Frontal cortex (tissue), 4 donors: ENCODE measurements around the gene MAPKBP1. TPM values are rescaled to one million over a fixed set of nuclear protein-coding genes. Genes with fewer than 3 reads are reported as not detected.
A peak's percentile ranks its signal among the peaks of the same experiment; 100 is the strongest.
"Not testable (repeated sequence)": the region's sequence is repeated elsewhere in the genome, so short reads cannot be mapped to it uniquely, and the experiment has no call there.

Experiments
- DNase-seq, 2 donors: peaks; one replicate each; pipeline ENCODE4 v3.0.0; 2012; ENCODE audit warnings: low spot score in 2 of 2
- FAIRE-seq: peaks from 2 replicates; lab custom pipeline; 2012; peaks lifted over from hg19 to GRCh38; lab: Jason Lieb, UNC
- total RNA-seq: library from RNA; depleted of rRNA; stranded (reverse); fragments of >200 nt; gene quantifications from one replicate; pipeline ENCODE4 v1.2.3, GENCODE V29; 2014
- donor health status: control.
- donor health status: control.
- donor health status: control.

The MAPKBP1 gene
- total RNA-seq, 1 donor from 2014 or later = 31.4 TPM

DNA sequence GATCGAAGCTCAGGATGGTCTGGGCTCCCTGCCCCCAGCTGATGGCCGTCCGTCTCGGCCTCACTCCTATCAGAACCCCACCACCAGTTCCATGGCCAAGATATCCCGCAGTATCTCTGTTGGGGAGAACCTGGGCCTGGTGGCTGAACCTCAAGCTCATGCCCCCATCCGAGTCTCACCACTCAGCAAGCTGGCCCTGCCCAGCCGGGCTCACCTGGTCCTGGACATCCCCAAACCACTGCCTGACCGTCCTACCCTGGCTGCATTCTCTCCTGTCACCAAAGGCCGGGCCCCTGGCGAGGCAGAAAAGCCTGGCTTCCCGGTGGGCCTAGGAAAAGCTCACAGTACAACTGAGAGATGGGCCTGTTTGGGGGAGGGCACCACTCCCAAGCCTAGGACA, 49.2 kb downstream of the MAPKBP1 start:
- FAIRE-seq = no peak
- DNase-seq = no peak

DNA sequence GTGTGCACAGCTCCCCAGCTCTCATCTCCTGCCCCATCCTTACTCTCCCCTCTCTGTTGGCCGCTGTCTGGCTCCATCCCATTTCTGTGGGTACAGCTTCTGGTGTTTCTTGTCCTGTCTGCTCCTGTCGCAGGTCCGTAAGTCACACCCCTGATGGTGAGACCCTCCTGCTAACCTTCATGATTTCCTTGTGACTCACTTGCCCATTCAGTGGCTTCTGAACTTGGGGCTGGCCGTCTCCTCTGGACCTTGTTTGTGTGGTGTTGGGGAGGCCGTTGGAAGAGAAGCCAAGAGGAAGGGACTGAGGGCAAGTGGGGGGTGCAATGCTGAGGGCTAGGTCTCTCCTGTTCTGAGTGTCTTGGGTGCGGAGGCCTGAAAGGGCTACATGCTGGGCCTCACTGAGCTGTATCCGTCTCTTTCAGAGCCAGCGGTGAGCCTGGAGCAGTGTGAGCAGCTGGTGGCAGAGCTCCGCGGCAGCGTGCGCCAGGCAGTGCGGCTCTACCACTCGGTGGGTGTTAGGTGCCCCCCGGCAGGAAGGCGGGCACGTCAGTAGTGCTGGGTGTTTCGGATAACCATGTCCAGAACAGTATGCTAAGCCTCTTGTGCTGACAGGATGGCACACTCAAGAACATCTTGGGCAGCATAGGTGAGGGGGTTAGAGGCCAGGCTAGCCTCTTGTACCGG, 49.9 kb downstream of the MAPKBP1 start:
- DNase-seq = no peak
- FAIRE-seq = no peak

DNA sequence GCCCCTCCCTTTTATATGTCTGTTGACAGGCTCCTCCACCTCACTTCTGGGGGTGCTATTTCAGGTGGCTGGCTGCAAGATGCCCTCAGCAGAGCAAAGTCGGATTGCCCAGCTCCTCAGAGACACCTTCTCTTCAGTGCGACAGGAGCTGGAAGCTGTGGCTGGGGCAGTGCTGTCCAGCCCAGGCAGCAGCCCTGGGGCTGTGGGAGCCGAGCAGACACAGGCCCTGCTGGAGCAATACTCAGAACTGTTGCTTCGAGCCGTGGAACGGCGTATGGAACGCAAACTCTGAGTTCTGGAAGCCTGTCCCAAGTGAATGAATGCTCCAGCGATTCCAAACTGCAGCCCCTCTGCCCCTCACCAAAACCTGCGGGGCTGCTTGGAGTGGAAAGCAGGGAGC, 50.9 kb downstream of the MAPKBP1 start:
- DNase-seq = no peak
- no peak for FAIRE-seq

DNA sequence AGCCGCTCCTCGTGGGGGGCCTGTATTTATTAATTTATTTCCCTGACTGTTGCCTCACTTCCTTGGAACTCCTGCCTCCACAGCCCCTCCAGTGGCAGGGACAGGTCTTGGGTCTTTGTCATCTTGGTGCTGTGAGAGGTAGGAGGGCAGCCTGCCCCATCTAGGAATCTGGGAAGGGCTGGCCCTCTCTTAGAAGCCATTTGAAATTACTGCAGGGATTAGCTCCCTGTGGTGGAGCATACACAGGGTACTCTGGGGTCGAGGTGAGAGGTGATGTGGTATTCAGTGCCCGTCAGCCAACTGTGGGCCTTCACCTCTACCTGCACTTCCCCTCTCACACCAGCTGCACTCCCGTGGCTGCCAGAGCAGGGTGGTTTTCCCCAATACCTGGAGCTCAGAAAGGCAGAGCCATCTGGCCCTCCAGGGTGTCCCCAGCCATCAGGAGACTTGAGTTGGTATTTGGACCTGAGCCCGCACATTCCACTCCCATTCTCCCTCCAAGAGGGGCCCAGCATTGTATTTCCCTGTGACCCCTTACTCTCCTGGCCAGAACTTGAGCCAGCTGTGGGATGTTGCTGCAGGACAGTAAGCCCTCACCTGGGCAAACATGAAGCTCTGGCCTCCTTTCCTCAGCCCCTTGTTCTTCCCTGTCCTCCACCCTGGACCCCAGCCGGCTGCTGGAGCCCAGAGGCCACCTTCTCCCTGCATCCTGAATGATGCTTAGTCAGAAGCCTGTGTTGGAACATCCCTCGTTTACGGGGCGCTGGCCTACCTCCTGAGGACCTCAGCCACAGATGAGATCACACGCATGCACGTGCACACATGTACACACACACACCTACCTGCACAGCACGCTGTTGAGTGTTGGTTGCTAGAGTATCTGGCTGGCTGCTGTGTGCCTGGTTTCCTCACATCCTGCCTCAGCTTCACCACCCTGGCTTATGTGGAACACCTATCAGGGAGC, 51.6 kb downstream of the MAPKBP1 start:
- no peak for DNase-seq
- FAIRE-seq = no peak

DNA sequence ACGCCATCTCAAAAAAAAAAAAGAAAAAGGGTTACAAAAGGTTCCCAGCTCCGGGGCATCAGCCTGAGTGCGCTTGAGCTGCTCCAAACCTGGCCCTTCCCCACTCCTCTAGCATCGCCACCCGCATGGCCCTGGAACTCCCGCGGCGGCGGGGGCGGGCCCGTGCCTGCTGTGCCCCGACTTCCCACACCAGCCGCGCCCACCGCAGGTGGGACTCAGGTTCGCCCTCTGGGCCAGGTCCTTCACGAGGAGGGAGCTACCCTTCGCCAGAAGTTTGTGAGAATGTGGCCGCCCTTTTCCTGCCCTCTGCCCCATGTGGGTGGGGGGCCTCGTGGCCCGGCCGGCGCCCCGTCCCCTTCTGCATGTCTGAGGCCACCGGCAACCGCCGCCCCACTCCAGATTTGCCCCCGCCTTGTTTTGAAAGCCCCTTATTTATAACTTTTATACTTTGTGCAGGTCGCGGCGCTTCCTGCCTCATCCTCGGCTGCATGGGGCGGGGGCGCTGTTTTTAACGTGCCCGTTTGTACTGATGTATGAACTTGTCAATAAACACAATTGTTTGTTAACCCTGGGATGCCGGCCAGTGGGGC, 53.1 kb downstream of the MAPKBP1 start:
- DNase-seq (no peak), FAIRE-seq (no peak)

DNA sequence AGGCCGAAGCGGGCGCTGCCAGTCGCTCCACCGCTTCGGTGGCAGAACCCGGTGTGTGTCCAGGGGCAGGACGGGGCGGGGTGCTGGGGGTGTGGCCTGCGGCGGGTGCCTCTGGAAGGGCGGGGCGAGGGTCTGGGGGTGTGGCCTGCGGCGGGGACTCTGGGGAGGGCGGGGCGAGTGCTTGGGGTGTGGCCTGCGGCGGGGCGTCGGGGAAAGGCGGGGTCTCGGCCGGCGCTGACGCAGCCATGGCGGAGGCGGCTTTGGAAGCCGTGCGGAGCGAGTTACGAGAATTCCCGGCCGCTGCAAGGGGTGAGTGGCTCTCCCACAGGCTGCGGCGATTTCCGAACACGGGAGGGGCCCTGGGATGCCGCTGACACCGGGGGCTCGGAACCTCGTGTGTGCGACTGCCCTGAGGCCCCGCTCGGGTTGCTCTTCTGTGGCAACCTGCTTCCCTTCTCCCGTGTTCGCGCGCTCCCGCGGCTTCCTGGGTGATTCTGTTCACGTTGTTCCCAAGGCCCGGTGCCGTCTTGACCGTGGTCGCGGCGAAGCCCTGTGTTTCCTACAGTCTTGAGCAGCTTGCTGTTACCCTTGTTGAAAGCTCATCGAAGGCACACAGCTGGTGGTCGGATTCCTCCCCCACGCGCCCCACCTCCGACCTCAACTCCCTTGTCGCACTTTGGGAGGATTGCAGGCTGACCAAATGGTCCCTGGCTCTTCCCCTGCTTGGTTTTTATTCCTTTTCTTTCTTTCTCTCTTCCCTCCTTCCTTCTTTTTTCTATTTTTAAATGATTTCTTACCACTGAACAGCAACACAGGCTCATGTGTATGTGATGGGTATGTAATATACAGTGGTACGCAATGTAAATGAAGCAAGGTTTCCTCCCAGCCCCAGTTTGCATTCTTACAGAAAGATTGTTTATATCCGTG, 53.9 kb downstream of the MAPKBP1 start, which contains the start of gene JMJD7:
Gene JMJD7 (plus strand): TSS at position 213 of the 927 bp plus-strand sequence. CDS start 33 bp downstream, at position 246.
- DNase-seq = peak; percentile 97 to 100
- no peak for FAIRE-seq

DNA sequence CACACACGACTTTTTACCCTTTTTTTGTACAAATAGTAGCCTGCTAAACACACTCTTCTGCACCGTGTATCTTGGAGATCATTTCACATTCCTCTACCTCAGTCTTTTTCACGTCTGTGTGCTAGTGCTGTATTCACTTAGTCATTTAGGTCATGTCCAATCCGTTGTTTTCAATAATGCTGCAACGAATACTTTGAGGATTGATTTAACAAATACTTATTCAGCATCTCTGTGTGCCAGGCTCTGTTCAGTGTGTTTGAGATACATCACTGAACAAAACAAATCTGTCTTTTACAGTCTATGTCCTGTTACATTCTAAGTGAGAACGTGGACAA, 54.5 kb downstream of the MAPKBP1 start:
- no peak for DNase-seq
- no peak for FAIRE-seq

DNA sequence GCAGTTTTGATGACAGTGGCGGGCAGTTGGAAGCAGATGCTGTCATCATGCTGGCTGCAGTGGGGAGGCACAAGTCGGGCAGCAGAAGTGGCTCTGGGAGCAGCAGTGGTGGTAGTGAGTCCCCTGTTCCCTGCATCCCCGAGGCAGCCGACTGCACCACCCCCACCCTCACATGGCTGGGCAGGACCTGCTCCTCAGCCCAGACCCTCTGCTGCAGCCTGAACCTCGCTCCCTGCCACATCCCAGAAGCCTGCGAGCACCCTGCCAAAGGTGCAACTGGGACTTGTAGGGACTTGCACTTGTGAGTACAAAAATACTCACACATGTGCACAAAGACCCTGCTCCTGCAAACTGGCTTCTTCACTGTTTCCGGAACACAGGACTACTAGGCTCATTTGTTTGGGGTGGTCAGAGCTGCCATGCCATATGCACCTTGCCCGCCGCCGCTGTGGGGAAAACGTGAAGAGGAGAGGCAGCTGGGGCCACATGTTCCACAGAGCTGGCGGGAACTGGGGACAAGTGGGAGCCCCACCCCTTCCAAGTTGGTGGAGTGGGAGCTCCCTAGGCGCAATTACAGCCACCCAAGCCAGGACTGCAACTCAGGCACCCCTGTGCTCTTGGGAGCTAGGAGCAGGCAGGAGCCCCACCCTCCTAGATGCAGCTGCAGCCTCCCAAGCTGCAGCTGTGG, 55.8 kb downstream of the MAPKBP1 start:
- DNase-seq (no peak), FAIRE-seq (no peak)

DNA sequence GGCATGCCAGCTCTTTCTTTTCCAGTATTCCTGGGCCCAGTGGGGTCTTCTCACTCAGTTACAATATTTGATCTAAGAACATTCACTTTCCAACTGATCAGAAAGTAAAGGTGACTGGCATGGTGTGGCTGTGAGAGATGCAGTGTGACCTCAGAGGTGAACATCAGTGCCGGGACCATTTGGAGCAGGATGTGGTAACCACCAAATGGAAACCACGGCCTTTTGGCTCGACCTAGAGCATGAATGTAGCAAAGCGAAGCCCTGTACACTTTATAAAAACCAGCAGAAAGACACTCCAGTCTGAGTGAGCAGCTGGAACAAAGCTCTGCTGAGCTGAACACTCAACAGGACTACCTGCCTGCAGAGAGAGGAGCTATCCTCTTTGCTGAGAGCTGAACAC, 57.0 kb downstream of the MAPKBP1 start:
- not testable (repeated sequence) for FAIRE-seq, DNase-seq

DNA sequence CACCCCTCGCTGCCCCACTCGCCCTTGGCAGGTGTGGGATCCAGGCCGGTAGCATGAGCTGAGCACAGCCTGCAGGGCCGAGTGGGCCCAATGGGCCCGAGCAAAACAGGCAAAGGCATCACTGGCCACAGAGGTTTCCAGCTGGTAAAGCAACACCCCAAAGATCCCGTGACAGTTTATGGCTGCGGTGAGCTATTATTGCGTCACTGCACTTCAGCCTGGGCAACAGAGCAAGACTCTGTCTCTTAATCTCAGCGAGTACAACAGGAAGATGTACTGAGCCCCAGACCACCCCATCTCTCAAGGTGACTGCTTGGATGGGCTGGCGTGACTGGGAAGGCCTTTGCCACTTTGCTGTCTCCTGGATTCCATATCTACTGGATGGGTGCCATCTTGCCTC, 57.9 kb downstream of the MAPKBP1 start:
- FAIRE-seq = no peak
- no peak for DNase-seq

DNA sequence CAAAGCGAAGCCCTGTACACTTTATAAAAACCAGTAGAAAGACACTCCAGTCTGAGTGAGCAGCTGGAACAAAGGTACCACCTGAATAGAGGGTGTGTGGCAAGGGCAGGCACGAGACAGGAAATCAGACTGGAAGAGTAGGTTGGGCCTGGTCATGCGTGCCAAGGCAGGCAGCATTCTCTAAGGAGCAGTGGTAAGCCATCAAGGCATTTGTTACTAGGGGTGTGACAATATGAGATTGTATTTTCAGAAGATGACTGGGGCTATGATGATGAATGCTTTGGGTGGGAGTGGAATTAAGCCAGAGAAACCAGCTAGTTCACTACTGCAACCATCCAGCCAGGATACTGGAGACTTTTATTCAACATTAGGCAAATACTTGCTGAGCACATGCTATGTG, 58.6 kb downstream of the MAPKBP1 start:
- no peak for DNase-seq
- no peak for FAIRE-seq

DNA sequence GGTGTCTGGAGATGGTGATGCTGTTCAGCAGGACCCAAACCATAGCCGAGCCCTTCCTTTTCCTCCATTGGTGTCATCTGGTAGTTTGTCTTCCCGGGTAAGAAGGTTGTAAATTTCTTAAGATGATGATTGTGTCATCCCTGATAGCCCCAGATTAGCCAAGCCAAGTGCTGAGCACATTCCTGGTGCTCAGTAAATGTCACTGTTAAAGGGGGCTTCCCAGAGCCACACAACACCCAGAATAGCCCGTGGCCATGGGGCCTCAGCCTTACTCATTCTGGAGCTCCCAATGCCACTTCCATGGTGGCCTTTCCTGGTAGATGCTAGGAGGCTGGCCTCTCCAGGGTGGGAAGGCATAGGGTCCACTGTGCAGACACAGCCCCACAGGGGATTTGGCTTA, 59.8 kb downstream of the MAPKBP1 start:
- no peak for DNase-seq
- FAIRE-seq = no peak

DNA sequence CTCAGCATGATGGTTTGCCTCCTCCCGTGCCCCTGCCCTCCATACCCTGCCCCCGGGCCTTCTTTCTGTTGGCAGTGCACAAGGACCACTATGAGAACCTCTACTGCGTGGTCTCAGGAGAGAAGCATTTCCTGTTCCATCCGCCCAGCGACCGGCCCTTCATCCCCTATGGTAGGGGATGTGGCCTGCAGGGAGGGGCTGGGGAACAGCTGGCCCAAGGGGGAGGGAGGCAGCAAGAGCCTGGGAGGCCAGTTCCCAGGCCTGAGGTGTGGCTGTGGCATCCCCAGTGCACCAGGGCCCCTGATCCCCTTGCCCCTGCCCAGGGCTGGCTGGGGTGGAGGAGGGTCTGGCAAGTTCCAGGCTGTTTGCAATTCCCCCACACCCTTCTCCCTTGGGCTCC, 61.8 kb downstream of the MAPKBP1 start:
- DNase-seq (no peak), FAIRE-seq (no peak)

DNA sequence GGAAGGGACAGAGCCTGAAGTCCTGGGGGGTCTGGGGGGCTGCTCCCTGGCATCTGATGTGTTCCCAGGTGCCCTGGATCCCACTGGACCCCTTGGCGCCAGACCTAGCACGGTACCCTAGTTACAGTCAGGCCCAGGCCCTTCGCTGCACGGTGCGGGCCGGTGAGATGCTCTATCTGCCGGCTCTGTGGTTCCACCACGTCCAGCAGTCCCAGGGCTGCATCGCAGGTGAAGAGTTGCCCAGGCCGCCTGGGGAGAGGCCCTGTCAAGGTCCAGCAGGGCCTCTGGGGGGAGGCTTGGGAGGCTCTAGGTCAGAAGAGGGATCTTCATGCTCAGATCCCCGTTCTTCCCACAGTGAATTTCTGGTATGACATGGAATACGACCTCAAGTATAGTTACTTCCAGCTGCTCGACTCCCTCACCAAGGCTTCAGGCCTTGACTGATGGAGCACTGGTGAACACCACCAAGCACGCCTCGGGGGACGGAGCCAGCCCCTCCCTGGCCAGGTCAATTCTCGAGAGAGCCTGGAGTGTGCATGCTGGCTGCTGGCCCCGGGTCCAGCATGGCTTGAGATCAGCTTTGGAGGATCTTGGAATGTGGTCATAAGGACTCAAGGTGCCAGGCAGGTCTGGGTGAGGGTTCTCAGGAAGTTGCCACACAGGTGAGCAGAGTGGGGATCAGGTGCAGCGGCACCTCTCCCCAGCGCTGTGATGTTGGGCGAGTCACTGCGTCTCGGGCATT, 62.6 kb downstream of the MAPKBP1 start:
- no peak for DNase-seq
- FAIRE-seq = no peak

DNA sequence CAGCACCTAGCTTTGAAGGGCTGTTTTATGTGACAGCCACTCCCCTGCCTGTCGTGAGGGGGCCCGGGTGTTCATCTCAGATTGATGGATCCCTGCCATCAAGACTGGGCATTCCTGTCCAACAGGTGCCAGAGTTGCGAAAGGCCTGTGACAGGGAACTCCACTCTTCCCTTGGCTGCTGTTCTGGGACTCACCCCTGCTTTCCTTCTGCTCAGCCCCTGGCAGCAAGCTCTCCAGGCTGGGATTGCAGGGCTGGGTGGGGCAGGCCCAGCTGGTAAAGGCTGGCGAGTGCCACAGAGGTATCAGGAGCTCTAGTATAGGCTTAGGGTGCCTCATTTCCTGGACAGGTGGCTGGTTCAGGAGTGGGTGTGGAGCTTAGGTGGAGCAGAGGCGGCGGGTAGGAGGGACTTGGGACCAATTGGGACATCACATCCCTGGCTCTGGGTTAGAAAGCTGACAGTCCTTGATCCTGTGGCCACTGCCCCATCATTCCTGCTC, 64.2 kb downstream of the MAPKBP1 start, which contains the start of gene PLA2G4B:
Gene PLA2G4B (plus strand): TSS at position 448 of the 498 bp plus-strand sequence. CDS start 67 bp downstream, outside the sequence.
- DNase-seq (no peak), FAIRE-seq (no peak)

DNA sequence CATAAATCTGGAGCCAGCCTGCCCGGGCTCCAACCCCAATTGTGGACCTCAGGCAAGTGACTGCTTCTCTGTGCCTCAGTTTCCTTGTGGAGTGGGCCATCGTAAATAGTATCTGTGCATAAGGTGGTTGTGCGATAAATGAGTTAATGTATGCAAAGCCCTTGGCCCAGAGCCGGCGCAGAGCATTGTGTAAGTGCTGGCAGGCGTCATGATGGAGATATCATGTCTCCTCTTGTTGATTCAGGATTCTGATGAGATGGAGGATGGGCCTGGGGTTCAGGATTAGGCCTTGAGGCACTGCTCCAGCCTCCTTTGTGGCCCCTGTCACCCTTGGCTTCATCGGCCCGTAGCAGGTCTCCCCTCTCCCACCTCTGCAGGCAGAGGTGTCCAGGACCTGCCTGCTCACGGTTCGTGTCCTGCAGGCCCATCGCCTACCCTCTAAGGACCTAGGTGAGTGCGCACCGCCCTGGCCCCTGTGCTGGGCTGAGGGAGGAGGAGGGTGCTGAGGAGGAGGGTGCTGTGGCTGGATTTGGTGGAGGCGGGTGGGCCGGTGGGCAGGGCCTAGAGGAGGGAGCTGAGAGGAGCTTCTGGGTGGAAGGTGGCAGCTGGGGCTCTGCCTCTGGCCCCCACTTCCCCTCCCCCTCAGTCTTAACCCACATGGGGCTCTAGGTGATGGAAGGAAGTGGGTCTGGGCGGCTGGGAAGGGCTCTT, 65.7 kb downstream of the MAPKBP1 start:
- FAIRE-seq (no peak), DNase-seq (no peak)

DNA sequence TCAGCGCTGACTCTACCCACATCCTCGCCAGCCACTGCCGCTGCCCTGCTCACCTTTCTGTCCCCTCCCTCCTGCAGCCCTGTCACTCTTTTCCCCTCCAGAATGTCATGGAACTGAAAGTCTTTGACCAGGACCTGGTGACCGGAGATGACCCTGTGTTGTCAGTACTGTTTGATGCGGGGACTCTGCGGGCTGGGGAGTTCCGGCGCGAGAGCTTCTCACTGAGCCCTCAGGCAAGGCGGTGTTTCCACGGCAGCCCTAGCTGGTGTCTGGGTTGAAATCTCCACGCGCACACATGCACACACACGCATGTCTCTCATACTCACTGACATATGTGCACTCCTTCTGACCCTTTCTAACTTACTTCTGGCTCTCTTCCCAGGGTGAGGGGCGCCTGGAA, 66.4 kb downstream of the MAPKBP1 start:
- DNase-seq (no peak), FAIRE-seq (no peak)

DNA sequence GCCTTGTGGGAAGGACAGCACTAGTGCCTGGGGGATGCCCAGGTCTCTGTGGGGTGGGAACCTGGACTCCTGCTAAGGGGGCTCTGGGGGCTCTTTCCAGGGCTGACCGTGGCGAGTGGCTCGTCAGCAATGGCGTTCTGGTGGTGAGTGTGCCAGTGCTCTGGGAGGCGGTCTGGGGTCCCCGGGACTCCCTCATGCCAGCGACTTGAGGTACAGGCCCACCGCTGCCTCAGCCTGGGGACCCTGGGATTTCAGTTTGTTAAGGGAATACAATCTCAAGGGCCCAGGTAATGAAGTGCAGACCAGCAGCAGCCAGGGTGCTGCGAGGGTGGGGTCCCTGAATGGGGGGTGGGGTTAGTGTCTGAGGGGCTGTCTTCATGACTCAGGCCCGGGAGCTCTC, 66.8 kb downstream of the MAPKBP1 start:
- no peak for DNase-seq
- FAIRE-seq = no peak
